ENCODE results near the gene NUP43.
A peak's percentile ranks its signal among the peaks of the same experiment; 100 is the strongest.
"Not testable (repeated sequence)": the region's sequence is repeated elsewhere in the genome, so short reads cannot be mapped to it uniquely, and the experiment has no call there.

NUP43 gene

DNA sequence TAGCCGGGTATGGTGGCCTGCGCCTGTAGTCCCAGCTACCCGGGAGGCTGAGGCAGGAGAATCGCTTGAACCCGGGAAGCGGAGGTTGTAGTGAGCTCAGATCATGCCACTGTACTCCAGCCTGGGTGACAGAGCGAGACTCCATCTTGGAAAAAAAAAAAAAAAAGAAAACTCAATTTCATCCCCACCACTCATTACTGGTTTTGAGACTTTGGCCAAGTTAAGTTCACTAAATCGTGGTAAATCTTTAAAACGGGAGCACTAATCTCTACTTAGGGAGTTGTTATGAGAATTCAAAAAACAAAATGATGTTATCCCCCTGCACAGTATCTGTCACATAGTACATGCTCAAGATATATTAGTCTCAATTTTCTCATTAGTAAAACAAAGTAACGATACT is 1.1 kb downstream of the NUP43 start:
- DNase-seq, result not testable (repeated sequence)

DNA sequence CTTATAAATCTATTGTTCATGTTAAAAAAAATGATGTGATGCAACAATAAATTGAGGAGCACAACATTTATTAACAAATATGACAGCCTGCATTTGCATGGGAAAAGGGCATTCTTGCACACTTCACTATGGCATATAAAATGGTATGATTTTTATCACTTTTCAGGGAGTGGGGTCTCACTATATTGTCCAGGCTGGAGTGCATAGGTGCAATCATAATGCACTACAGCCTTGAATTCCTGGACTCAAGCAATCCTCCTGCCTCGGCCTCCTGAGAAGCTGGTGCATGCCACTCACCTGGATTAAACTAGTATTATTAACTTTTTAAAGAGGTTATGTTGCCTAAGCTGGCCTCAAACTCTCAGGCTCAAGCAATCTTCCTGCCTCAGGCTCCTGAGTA is 11.4 kb downstream of the NUP43 start:
- DNase-seq, result no peak

DNA sequence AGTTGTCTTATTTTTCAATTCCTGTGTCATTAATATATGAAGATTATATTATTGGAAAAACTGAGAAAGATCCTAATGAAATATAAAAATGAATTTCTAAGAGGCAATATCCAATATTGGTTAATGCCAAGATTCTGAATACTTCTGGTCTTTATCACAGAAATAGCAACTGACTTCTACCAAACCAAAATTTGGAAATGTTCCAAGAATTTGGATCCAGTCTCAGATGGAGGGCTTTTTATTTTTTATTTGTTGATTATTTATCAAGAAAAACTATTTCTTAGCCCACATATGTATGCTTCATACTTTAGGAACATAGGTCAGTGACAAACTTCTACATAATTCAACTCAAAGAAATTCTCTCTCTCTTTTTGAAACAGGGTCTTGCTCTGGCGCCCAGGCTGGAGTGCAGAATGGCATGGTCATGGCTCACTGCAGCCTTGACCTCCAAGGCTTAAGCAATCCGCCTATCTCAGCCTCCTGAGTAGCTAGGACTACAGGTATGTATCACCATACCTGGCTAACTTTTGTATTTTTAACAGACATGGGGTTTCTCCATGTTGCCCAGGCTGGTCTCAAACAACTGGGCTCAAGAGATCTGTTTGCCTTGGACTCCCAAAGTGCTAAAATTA is 13.1 kb downstream of the NUP43 start:
- no peak for DNase-seq

GRCh38 chr6:149729824-149730223 is 16.5 kb downstream of the NUP43 start:
- DNase-seq, result peak; percentile 81

DNA sequence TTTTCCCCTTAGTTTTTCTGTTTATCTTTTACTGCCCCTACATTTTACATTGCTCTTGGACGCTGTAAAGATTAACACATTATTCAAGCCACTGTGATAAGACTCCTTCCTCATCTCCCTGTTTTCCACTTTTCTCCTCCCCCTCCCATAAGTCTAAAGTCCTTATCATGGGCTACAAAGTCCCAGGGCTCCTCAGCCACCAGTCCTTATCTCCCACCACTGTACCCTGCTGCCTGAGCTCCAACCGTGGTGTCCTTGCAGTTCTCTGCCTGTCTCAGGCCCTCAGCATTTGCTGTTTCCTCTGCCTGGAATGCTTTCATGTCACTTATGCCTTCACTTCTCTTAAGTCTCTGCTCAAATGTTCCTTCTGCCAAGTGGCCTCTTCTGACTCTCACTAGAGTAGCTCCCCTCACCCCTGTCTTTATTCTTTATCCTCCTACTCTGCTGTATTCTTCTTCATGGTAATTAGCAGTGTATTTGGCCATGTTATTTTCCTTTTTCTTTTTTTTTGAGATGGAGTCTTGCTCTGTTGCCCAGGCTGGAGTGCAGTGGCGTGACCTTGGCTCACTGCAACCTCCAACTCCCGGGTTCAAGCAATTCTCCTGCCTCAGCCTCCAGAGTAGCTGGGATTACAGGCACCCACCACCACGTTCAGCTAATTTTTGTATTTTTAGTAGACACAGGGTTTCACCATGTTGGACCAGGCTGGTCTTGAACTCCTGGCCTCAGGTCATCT is 17.7 kb downstream of the NUP43 start:
- peak; percentile 98 for DNase-seq

DNA sequence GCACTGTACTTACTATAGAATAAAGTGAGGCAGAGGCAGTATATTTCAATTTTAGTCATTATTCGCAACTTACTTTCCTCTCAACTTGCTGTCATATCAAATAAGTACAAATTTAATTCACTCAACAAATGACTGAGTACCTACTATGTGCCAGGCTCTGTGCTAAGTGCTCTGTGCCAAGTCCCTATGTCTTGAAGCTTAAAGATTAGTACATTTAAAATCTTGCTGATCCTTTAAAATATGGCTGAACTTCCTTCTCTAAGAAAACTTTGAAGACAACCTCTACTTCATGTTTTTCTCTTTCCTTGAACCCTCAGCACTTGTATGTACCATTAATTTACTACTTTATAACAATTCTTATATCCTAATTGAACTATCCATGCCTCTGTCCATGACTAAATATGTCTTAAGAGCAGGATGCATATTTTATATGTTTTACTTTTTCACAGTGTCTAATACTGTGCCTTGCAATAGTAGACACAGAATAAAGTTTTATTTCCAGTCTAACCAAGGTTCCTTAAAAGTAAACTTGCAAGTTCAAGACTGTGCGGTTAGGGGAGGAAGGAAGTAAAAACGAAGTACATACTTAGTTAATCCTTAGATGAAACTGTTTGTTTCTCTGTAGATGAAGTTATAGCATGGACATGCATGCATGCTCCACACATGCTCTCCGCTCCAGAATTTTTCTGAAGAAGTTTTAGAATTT is 18.4 kb downstream of the NUP43 start:
- peak; percentile 97 for DNase-seq

DNA sequence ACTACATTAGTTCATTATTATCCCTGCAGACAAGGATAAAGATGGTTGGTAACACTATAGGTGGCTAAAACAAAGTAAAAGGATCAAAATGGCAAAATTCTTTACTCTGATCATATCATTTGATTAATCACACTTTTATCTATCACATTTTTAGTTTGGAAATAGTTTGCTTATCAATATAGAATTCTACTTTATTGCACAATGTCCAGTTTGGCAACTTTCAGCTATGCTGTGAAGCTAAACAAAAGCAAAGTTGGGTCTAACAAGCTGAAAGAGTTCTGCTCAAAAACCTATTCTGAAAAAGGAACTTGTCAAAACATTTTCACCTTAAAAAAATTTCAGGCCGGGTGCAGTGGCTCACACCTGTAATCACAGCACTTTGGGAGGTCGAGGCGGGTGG is 20.5 kb downstream of the NUP43 start:
- DNase-seq, result no peak

DNA sequence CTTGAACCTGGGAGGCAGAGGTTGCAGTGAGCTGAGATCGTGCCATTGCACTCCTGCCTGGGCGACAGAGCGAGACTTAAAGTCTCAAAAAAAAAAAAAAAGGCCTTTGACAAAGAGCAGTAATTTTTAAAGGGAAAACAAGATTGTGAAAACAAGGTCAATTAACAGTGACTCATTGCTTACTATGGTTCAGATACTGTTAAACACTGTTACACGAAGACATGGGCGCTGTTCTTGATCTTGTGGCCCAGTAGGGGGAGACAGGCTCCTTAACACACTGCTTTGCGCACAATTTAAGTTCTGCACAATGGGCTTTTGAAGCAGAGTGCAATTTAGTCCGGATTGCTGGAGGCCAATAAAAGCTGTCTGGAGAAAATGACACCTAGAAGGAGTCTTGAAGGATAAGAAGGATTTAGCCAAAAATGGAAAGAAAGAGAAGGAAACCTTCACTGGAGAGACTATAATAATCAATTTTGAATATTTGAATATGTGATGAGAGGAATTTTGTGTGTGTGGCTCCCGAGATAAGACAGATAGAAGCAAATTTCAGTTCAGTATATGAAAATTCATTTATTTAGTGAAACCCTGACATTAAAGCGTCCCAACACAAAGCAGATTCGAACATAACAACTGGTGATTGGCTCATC is 22.4 kb downstream of the NUP43 start:
- DNase-seq, result peak; percentile 94

DNA sequence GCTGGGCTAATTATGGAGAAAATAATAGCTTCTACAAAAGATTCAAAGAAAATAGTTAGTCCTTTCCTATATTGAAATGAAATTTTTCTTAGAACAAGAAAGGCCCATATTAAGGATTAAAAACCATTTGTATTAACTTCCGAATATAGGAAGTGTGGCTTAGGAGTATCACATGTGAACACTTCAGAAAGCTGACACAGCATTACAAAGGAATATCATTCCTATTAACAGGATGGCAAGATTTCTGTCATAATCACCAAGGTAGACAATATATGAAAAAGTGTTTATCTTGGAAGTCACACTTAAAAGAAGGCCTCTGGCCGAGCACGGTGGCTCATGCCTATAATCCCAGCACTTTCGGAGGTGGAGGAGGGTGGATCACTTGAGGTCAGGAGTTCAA is 23.1 kb downstream of the NUP43 start:
- DNase-seq, result no peak

- no peak for DNase-seq
Observed at GRCh38 chr6:149719531-149719930, 26.8 kb downstream of the NUP43 start.

- peak; percentile 93 for DNase-seq
Observed at GRCh38 chr6:149717588-149718458, 28.5 kb downstream of the NUP43 start, which contains the start of gene LATS1. Gene LATS1 (minus strand): TSS chr6:149718101. CDS start chr6:149702126, 15,975 bp downstream.

DNA sequence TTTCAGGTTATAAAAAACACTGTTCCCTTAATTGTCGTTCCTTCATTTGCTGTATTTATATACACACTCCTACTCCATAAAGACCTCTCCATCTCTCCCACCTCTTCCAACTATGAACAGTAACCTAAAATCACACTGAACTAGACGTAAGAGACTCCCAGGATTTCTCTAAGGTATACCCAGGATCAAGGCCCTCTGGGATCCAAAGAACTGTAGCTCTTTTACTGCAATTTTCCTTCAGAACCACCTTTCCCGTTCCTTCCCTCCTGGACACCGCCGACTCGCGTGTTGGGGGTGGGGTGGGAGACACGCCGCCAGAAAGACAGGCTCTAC is 29.1 kb downstream of the NUP43 start:
- DNase-seq, result peak; percentile 73

DNA sequence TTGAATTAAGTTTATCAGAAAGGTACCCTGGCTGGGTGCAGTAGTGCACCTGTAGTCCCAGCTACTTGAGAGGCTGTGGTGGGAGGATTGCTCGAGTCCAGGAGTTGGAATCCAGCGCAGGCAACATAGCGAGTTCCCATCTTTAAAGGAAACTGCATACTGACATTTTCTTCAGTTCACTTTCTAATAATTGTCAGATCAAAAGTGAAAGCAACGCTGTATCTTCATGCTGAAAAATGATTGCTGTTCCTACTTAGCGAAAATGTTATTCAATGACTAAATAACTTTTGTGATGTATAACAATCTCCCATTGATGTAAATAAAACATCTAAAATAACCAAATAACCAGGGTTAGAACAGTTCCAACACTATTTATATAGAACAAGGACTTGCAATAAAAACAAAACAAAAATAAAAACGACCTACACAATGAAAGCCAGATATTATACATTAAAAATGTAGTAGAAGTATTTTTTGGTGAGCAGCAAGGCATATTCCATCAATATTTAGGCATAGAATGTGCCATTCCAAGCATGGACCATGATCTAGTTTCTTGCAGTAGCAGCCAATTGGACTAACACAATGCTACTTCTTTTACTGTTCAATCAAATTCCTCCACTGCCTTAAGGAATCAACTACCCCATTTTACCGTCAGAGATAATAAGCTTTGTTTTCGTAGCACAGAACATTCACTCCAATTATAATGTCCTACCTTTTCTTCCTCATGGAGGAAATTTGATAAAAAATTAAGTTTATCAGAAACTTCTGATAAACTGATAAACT is 30.0 kb downstream of the NUP43 start:
- DNase-seq, result peak; percentile 59

DNA sequence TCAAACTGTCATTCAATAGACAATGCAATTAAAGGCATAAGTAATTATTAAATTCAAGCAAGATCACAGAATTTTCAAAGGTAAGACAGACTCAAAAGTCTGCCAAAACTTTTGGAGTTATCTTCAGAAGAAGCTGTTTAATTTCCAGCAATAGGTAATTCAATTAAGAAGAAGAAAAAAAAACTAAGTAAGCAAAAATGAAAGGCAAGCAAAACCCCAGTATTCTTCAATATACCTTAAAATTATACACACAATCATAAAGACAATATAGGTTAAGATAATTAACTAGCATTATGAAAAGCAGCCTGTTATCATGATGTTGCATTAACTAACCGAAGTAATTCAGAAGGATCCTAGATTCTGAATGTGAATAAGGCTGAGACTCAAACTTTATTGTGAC is 31.9 kb downstream of the NUP43 start:
- DNase-seq, result no peak

DNA sequence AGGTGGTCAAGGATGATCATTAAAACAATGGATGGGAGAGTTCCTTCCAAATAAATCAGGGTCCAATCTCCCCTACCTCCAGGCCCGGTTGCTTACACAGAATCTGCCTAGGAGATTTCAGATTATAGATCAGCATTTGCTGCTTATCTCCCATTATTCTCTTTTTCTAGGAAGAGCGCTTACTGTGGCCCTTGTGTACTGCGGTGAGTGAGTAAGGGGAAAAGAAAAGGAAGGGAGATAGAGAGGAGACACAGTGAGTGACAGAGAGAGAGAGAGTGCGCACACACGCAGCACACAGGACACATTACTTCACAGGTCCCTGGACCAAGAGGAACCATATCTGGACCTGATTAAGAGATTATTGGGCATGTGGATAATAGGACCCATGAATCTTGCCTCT is 34.6 kb downstream of the NUP43 start:
- DNase-seq, result no peak

DNA sequence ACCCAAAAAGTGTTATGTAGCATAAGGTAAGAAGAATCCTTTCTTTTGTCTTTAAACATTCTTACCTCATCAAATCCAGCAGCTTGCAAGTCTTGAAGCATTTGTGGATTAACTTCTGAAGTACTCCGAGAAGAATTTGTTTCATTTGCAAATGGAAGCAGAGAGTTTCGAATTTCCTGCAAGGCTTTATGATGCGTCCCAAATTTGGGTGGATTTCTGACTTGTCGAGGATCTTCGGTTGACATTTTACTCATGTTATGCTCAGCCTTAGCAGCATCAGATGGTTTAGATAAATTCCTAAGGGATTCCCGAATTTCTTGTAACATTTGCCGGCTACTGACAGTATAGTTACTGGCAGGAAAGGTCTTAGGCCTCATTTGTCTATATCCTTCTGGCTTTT is 44.6 kb downstream of the NUP43 start:
- DNase-seq, result no peak

GRCh38 chr6:149699150-149699549 is 47.2 kb downstream of the NUP43 start:
- no peak for DNase-seq

DNA sequence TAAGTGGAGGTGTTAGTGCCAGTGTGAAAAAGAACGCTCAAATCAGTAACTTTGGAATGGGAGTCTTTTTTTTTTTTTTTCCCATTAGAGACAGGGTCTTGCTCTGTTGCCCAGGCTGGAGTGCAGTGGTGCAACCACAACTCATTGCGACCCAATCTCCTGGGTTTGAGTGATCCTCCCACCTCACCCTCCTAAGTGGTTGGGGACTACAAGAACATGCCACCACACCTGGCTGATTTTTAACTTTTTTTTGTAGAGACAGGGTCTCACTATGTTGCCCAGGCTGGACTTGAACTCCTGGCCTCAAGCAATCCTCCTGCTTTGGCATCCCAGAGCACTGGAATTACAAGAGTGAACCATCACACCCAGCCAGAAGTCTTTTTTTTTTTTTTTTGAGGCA is 48.2 kb downstream of the NUP43 start:
- DNase-seq, result no peak

GRCh38 chr6:149696901-149697300 is 49.4 kb downstream of the NUP43 start:
- DNase-seq, result no peak

- no peak for DNase-seq
Observed at GRCh38 chr6:149694921-149695320, 51.4 kb downstream of the NUP43 start.

DNA sequence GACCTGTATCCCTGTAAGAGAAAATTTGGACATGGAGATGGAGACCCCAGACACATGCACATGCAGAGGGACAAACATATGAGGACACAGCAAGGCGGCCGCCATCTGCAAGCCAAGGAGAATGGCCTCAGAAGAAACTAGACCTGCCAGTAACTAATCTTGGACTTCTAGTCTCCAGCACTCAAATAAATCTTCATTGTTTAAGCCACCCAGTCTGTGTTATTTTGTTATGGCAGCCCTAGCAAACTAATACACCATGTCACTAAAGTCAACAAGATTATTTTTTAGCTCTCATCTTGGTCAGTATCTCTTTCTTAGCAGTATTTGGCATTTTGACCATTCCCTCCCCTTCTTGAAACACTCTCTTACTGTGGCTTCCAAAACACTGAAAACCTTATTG is 55.1 kb downstream of the NUP43 start:
- no peak for DNase-seq

- DNase-seq, result no peak
Observed at GRCh38 chr6:149686230-149686629, 60.1 kb downstream of the NUP43 start.
